Embryonic facial prominence (tissue), 1 donor: ENCODE results near the gene TIGD2.

Experiments used
- DNase-seq: peaks from one replicate; pipeline ENCODE4 v3.0.0-alpha.2; 2016; ENCODE audit errors: extremely low spot score

Gene TIGD2

GRCh38 chr4:89110986-89111832 is at the start of gene TIGD2:
TSS of gene TIGD2 (plus strand) at chr4:89111533. CDS start at chr4:89112975, 1,442 bp downstream.
- DNase-seq, result peak; percentile 67

- no peak for DNase-seq
Observed at GRCh38 chr4:89064848-89065247, 46.5 kb upstream of the TIGD2 start.

GRCh38 chr4:89067417-89067816 is 43.9 kb upstream of the TIGD2 start:
- no peak for DNase-seq

GRCh38 chr4:89069481-89069880 is 41.9 kb upstream of the TIGD2 start:
- no peak for DNase-seq

- no peak for DNase-seq
Observed at GRCh38 chr4:89070041-89070440, 41.3 kb upstream of the TIGD2 start.

GRCh38 chr4:89071311-89071710 is 40.0 kb upstream of the TIGD2 start:
- no peak for DNase-seq

- no peak for DNase-seq
Observed at GRCh38 chr4:89072921-89073320, 38.4 kb upstream of the TIGD2 start.

GRCh38 chr4:89077761-89078160 is 33.6 kb upstream of the TIGD2 start:
- DNase-seq, result no peak

GRCh38 chr4:89078300-89078699 is 33.0 kb upstream of the TIGD2 start:
- no peak for DNase-seq

GRCh38 chr4:89099034-89099433 is 12.3 kb upstream of the TIGD2 start:
- no peak for DNase-seq

- no peak for DNase-seq
Observed at GRCh38 chr4:89099471-89099870, 11.9 kb upstream of the TIGD2 start.

- DNase-seq, result no peak
Observed at GRCh38 chr4:89100853-89101252, 10.5 kb upstream of the TIGD2 start.

- DNase-seq, result no peak
Observed at GRCh38 chr4:89101256-89102161, 9.8 kb upstream of the TIGD2 start.

- DNase-seq, result no peak
Observed at GRCh38 chr4:89105726-89106125, 5.6 kb upstream of the TIGD2 start.

GRCh38 chr4:89108091-89108490 is 3.2 kb upstream of the TIGD2 start:
- DNase-seq, result no peak

- no peak for DNase-seq
Observed at GRCh38 chr4:89109841-89110540, 1.3 kb upstream of the TIGD2 start.

- no peak for DNase-seq
Observed at GRCh38 chr4:89110541-89110985, 770 bp upstream of the TIGD2 start.

- no peak for DNase-seq
Observed at GRCh38 chr4:89111833-89112563, 665 bp downstream of the TIGD2 start.

GRCh38 chr4:89113415-89113814 is 2.1 kb downstream of the TIGD2 start:
- no peak for DNase-seq

- DNase-seq, result no peak
Observed at GRCh38 chr4:89114100-89114499, 2.8 kb downstream of the TIGD2 start.

GRCh38 chr4:89117115-89117514 is 5.8 kb downstream of the TIGD2 start:
- DNase-seq, result no peak
